ENCODE data around the gene PRPF40A. TPM values are rescaled to one million over a fixed set of nuclear protein-coding genes. Genes with fewer than 3 reads are reported as not detected.

The PRPF40A gene
- total RNA-seq, 1 donor from 2014 or later, result 131 TPM

GRCh38 chr2:152646264-152646663 lies 71.0 kb downstream of the PRPF40A start:
- Histone ChIP-seq H3K27ac (ENCODE audit: low read depth, low read length) (peak overlapping the region; percentile 31), H3K9me3 (ENCODE audit: insufficient read depth, low read depth, low read length) (no peaks in the 10 kb centered on the region), H3K4me2 (ENCODE audit: low read length) (no peak overlapping the region), H3K79me2 (ENCODE audit: insufficient read depth, low read length) (no peaks in the 10 kb centered on the region), H3K27me3 (ENCODE audit: insufficient read depth, low read length) (no peaks in the 10 kb centered on the region), H3K4me3 (ENCODE audit: insufficient read depth, low read depth, low read length) (no peak overlapping the region), H2AFZ (ENCODE audit: low read depth, low read length) (no peak overlapping the region), H3K9ac (ENCODE audit: low read length) (no peak overlapping the region), H3K4me1 (ENCODE audit: insufficient read depth, low read length) (peaks cover 17% of the 10 kb centered on the region), H4K20me1 (ENCODE audit: insufficient read depth, low read length) (no peaks in the 10 kb centered on the region), H3K36me3 (ENCODE audit: insufficient read depth, low read length) (peaks cover 5% of the 10 kb centered on the region)
- no peaks in the 10 kb centered on the region for H3K9me3 Mint-ChIP-seq (ENCODE audit: unreplicated experiment)
- no peaks in the 10 kb centered on the region for H3K27me3 Mint-ChIP-seq (ENCODE audit: low read depth, unreplicated experiment)
- H3K4me1 Mint-ChIP-seq (ENCODE audit: low read depth, unreplicated experiment), result peaks cover 17% of the 10 kb centered on the region
- H3K36me3 Mint-ChIP-seq (ENCODE audit: low read depth, unreplicated experiment), result peaks cover 8% of the 10 kb centered on the region
- DNase-seq (ENCODE audit: low read depth), result no peak
- H3K4me3 Mint-ChIP-seq (ENCODE audit: unreplicated experiment), result no peak overlapping the region
- no peak for TF ChIP-seq CTCF (IDR thresholded peaks at IDR 0.05; ENCODE audit: insufficient read depth, low read depth, low read length)
- TF ChIP-seq EZH2 (IDR thresholded peaks at IDR 0.05; ENCODE audit: insufficient read depth, low read length), result no peak
- FAIRE-seq, result no peak
- H3K27ac Mint-ChIP-seq (ENCODE audit: unreplicated experiment), result no peak overlapping the region

GRCh38 chr2:152644189-152644873 lies 72.9 kb downstream of the PRPF40A start:
- peaks cover 17% of the 10 kb centered on the region for H3K4me1 ChIP-seq (ENCODE audit: insufficient read depth, low read length)
- peaks cover 17% of the 10 kb centered on the region for H3K4me1 Mint-ChIP-seq (ENCODE audit: low read depth, unreplicated experiment)
- no peaks in the 10 kb centered on the region for H3K9me3 Mint-ChIP-seq (ENCODE audit: unreplicated experiment)
- no peaks in the 10 kb centered on the region for H3K79me2 ChIP-seq (ENCODE audit: insufficient read depth, low read length)
- H3K9ac ChIP-seq (ENCODE audit: low read length), result no peak overlapping the region
- H3K36me3 ChIP-seq (ENCODE audit: insufficient read depth, low read length), result peaks cover 17% of the 10 kb centered on the region
- H3K4me3 ChIP-seq (ENCODE audit: insufficient read depth, low read depth, low read length), result no peak overlapping the region
- DNase-seq (ENCODE audit: low read depth) (no peak), FAIRE-seq (no peak)
- TF ChIP-seq EZH2 (IDR thresholded peaks at IDR 0.05; ENCODE audit: insufficient read depth, low read length) (no peak), CTCF (IDR thresholded peaks at IDR 0.05; ENCODE audit: insufficient read depth, low read depth, low read length) (no peak)
- H3K4me2 ChIP-seq (ENCODE audit: low read length), result no peak overlapping the region
- H3K27me3 ChIP-seq (ENCODE audit: insufficient read depth, low read length), result no peaks in the 10 kb centered on the region
- no peak overlapping the region for H3K4me3 Mint-ChIP-seq (ENCODE audit: unreplicated experiment)
- no peaks in the 10 kb centered on the region for H4K20me1 ChIP-seq (ENCODE audit: insufficient read depth, low read length)
- H3K36me3 Mint-ChIP-seq (ENCODE audit: low read depth, unreplicated experiment), result peaks cover 19% of the 10 kb centered on the region
- H3K9me3 ChIP-seq (ENCODE audit: insufficient read depth, low read depth, low read length), result no peaks in the 10 kb centered on the region
- no peaks in the 10 kb centered on the region for H3K27me3 Mint-ChIP-seq (ENCODE audit: low read depth, unreplicated experiment)
- H3K27ac Mint-ChIP-seq (ENCODE audit: unreplicated experiment), result no peak overlapping the region
- H2AFZ ChIP-seq (ENCODE audit: low read depth, low read length), result no peak overlapping the region
- H3K27ac ChIP-seq (ENCODE audit: low read depth, low read length), result no peak overlapping the region

GRCh38 chr2:152638590-152638989 lies 78.7 kb downstream of the PRPF40A start:
- Histone ChIP-seq H3K4me1 (ENCODE audit: insufficient read depth, low read length) (no peaks in the 10 kb centered on the region), H3K27ac (ENCODE audit: low read depth, low read length) (no peak overlapping the region), H3K4me2 (ENCODE audit: low read length) (no peak overlapping the region), H3K27me3 (ENCODE audit: insufficient read depth, low read length) (no peaks in the 10 kb centered on the region), H3K9me3 (ENCODE audit: insufficient read depth, low read depth, low read length) (no peaks in the 10 kb centered on the region), H3K4me3 (ENCODE audit: insufficient read depth, low read depth, low read length) (no peak overlapping the region), H3K36me3 (ENCODE audit: insufficient read depth, low read length) (peaks cover 17% of the 10 kb centered on the region), H3K9ac (ENCODE audit: low read length) (no peak overlapping the region), H4K20me1 (ENCODE audit: insufficient read depth, low read length) (peaks cover 7% of the 10 kb centered on the region), H2AFZ (ENCODE audit: low read depth, low read length) (no peak overlapping the region), H3K79me2 (ENCODE audit: insufficient read depth, low read length) (no peaks in the 10 kb centered on the region)
- Mint-ChIP-seq H3K4me3 (ENCODE audit: unreplicated experiment) (no peak overlapping the region), H3K4me1 (ENCODE audit: low read depth, unreplicated experiment) (peaks cover 11% of the 10 kb centered on the region), H3K9me3 (ENCODE audit: unreplicated experiment) (no peaks in the 10 kb centered on the region), H3K27me3 (ENCODE audit: low read depth, unreplicated experiment) (no peaks in the 10 kb centered on the region), H3K36me3 (ENCODE audit: low read depth, unreplicated experiment) (peaks cover 26% of the 10 kb centered on the region), H3K27ac (ENCODE audit: unreplicated experiment) (no peak overlapping the region)
- DNase-seq (ENCODE audit: low read depth) (no peak), FAIRE-seq (no peak)
- TF ChIP-seq EZH2 (IDR thresholded peaks at IDR 0.05; ENCODE audit: insufficient read depth, low read length) (no peak), CTCF (IDR thresholded peaks at IDR 0.05; ENCODE audit: insufficient read depth, low read depth, low read length) (no peak)

Measured in astrocyte (in vitro differentiated cells and primary cell).